Measurements from ENCODE around the gene IMMT. TPM values are rescaled to one million over a fixed set of nuclear protein-coding genes. Genes with fewer than 3 reads are reported as not detected.
"Not testable (repeated sequence)": the region's sequence is repeated elsewhere in the genome, so short reads cannot be mapped to it uniquely, and the experiment has no call there.

Gene IMMT
- total RNA-seq, 1 experiment from 2014 or later, result 52.1 TPM

- DNase-seq (ENCODE audit: low spot score), result no peak
Measured at GRCh38 chr2:86201671-86202335, 6.5 kb upstream of the IMMT start.

- DNase-seq (ENCODE audit: low spot score), result not testable (repeated sequence)
Measured at GRCh38 chr2:86200564-86200963, 5.3 kb upstream of the IMMT start.

GRCh38 chr2:86199834-86200177, 4.5 kb upstream of the IMMT start:
- DNase-seq (ENCODE audit: low spot score), result peak; percentile 9

- DNase-seq (ENCODE audit: low spot score), result no peak
Measured at GRCh38 chr2:86195808-86196387, 636 bp upstream of the IMMT start.

- no peak for DNase-seq (ENCODE audit: low spot score)
Measured at GRCh38 chr2:86194751-86195054, 559 bp downstream of the IMMT start.

- peak; percentile 19 for DNase-seq (ENCODE audit: low spot score)
Measured at GRCh38 chr2:86193901-86194567, 1.2 kb downstream of the IMMT start.

- no peak for DNase-seq (ENCODE audit: low spot score)
Measured at GRCh38 chr2:86189782-86190416, 5.4 kb downstream of the IMMT start.

GRCh38 chr2:86186431-86186830, 8.8 kb downstream of the IMMT start:
- DNase-seq (ENCODE audit: low spot score), result no peak

GRCh38 chr2:86185517-86186212, 9.6 kb downstream of the IMMT start:
- no peak for DNase-seq (ENCODE audit: low spot score)

GRCh38 chr2:86176597-86176996, 18.7 kb downstream of the IMMT start:
- DNase-seq (ENCODE audit: low spot score), result no peak

GRCh38 chr2:86175828-86176227, 19.4 kb downstream of the IMMT start:
- no peak for DNase-seq (ENCODE audit: low spot score)

GRCh38 chr2:86174445-86174844, 20.8 kb downstream of the IMMT start:
- no peak for DNase-seq (ENCODE audit: low spot score)

- DNase-seq (ENCODE audit: low spot score), result no peak
Measured at GRCh38 chr2:86172610-86173009, 22.7 kb downstream of the IMMT start.

GRCh38 chr2:86171295-86171694, 24.0 kb downstream of the IMMT start:
- no peak for DNase-seq (ENCODE audit: low spot score)

- no peak for DNase-seq (ENCODE audit: low spot score)
Measured at GRCh38 chr2:86170449-86170848, 24.8 kb downstream of the IMMT start.

GRCh38 chr2:86160156-86160952, 34.9 kb downstream of the IMMT start:
- DNase-seq (ENCODE audit: low spot score), result no peak

GRCh38 chr2:86158286-86158685, 37.0 kb downstream of the IMMT start:
- no peak for DNase-seq (ENCODE audit: low spot score)

GRCh38 chr2:86157009-86157556, 38.2 kb downstream of the IMMT start:
- DNase-seq (ENCODE audit: low spot score), result no peak

- no peak for DNase-seq (ENCODE audit: low spot score)
Measured at GRCh38 chr2:86150502-86150901, 44.8 kb downstream of the IMMT start.

GRCh38 chr2:86147793-86148192, 47.5 kb downstream of the IMMT start:
- DNase-seq (ENCODE audit: low spot score), result no peak

All from HT-29 (cell line).